ENCODE data around the gene CDCA8. TPM values are rescaled to one million over a fixed set of nuclear protein-coding genes. Genes with fewer than 3 reads are reported as not detected.

CDCA8 gene
- total RNA-seq, 6 experiments from 2014 or later: 0.31 to 2.2 (median 0.76) TPM

- Histone ChIP-seq H3K4me3 (no peak overlapping the region), H3K4me1 (no peaks in the 10 kb centered on the region), H3K27ac (no peak overlapping the region), H3K36me3 (no peaks in the 10 kb centered on the region), H3K9me3 (no peaks in the 10 kb centered on the region), H3K27me3 (no peaks in the 10 kb centered on the region)
- no peak for DNase-seq
- intact Hi-C loops (cut with DNase I): no loop called here
- no peak for ATAC-seq
- TF ChIP-seq, protein P1, sequence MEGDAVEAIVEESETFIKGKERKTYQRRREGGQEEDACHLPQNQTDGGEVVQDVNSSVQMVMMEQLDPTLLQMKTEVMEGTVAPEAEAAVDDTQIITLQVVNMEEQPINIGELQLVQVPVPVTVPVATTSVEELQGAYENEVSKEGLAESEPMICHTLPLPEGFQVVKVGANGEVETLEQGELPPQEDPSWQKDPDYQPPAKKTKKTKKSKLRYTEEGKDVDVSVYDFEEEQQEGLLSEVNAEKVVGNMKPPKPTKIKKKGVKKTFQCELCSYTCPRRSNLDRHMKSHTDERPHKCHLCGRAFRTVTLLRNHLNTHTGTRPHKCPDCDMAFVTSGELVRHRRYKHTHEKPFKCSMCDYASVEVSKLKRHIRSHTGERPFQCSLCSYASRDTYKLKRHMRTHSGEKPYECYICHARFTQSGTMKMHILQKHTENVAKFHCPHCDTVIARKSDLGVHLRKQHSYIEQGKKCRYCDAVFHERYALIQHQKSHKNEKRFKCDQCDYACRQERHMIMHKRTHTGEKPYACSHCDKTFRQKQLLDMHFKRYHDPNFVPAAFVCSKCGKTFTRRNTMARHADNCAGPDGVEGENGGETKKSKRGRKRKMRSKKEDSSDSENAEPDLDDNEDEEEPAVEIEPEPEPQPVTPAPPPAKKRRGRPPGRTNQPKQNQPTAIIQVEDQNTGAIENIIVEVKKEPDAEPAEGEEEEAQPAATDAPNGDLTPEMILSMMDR (IDR thresholded peaks at IDR 0.05): no peak
- TF ChIP-seq POLR2A (IDR thresholded peaks at IDR 0.05): no peak
- WGBS (ENCODE audit: insufficient coverage, low coverage, low lambda C conversion rate, missing lambda C conversion rate): 50% methylated on average over 4 of the region's 9 CpGs
Measured at GRCh38 chr1:37661401-37661800, 30.9 kb upstream of the CDCA8 start.

GRCh38 chr1:37662031-37662755 is 30.1 kb upstream of the CDCA8 start:
- no peaks in the 10 kb centered on the region for H3K36me3 ChIP-seq
- ATAC-seq (no peak), DNase-seq (no peak)
- H3K4me1 ChIP-seq: no peaks in the 10 kb centered on the region
- intact Hi-C loops (cut with DNase I): no loop called here
- 43% methylated on average over 4 of the region's 11 CpGs for WGBS (ENCODE audit: insufficient coverage, low coverage, low lambda C conversion rate, missing lambda C conversion rate)
- no peaks in the 10 kb centered on the region for H3K9me3 ChIP-seq
- H3K4me3 ChIP-seq: no peak overlapping the region
- no peak overlapping the region for H3K27ac ChIP-seq
- no peaks in the 10 kb centered on the region for H3K27me3 ChIP-seq
- TF ChIP-seq POLR2A (IDR thresholded peaks at IDR 0.05): no peak
- TF ChIP-seq, protein P1 (IDR thresholded peaks at IDR 0.05): no peak

DNA sequence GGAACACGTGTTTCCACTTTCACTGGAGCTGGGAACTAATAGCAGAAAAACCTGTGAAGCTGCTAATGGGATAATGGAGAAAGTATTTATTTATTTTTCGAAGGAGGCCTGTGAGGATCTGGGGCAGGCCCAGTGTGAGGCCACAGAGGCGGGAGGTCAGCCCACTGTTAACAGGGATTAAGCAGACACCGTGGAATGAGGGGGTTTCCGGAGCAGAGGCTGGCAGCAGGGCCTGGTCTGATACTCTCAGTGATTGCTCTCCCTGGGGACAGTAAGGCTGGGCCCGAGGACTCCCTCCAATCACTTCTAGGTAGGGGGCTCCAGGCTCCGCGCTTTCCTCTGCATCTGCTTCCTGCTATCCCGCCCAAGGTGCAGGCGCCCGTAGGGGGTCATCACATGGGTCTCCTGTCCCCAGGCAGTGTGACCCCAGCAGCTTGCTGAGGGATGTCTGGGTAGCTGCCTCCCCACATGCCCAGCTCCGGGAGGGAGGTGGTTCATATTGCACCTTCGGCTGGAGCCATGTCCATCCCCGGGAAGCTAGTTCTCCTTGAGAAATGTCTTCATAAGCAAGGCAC is 28.8 kb upstream of the CDCA8 start:
- TF ChIP-seq POLR2A (IDR thresholded peaks at IDR 0.05): no peak
- TF ChIP-seq, protein P1 (IDR thresholded peaks at IDR 0.05): no peak
- intact Hi-C loops (cut with DNase I): no loop called here
- Histone ChIP-seq H3K27me3 (no peaks in the 10 kb centered on the region), H3K36me3 (no peaks in the 10 kb centered on the region), H3K9me3 (no peaks in the 10 kb centered on the region), H3K4me3 (no peak overlapping the region), H3K4me1 (no peaks in the 10 kb centered on the region), H3K27ac (no peak overlapping the region)
- 33% methylated on average over 3 of the region's 14 CpGs for WGBS (ENCODE audit: insufficient coverage, low coverage, low lambda C conversion rate, missing lambda C conversion rate)
- ATAC-seq (no peak), DNase-seq (no peak)

DNA sequence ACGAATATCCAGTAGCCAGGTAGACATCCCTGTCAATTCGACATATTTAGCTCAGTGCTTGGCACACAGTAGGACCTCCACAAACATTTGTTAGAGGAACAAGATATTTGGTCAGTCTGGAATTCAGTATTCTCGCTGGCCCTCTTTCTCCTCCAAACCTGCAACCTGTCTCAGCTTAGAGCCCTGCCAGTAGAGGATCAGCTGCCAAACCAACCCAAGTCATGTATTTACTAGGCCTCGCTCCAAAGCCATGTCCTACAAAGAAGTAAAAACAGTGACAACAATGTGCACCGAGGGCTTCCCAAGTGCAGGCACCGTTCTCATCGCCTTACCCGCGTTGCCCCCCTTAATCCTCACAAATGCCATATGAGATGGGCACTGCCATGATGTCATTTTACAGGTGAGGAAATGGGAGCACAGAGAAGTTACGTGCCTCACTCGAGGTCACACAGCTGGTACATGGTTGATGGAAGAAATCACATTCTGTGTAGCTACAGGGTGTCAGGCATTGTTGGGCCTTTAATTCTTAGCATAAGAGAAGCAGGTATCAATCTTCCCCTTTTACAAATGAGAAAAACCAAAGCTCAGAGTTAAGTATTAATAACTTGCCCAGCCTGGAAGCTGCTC is 26.0 kb upstream of the CDCA8 start:
- intact Hi-C loops (cut with DNase I): no loop called here
- Histone ChIP-seq H3K27ac (no peak overlapping the region), H3K4me1 (no peaks in the 10 kb centered on the region), H3K27me3 (no peaks in the 10 kb centered on the region), H3K4me3 (no peak overlapping the region), H3K36me3 (no peaks in the 10 kb centered on the region), H3K9me3 (no peaks in the 10 kb centered on the region)
- 72% methylated on average over 11 of the region's 11 CpGs for WGBS (ENCODE audit: insufficient coverage, low coverage, low lambda C conversion rate, missing lambda C conversion rate)
- no peak for DNase-seq
- no peak for TF ChIP-seq POLR2A (IDR thresholded peaks at IDR 0.05)
- TF ChIP-seq, protein P1 (IDR thresholded peaks at IDR 0.05): no peak
- ATAC-seq: no peak

Data from right lobe of liver (tissue), 6 donors.